NB4 (cell line): Measurements from ENCODE around the gene BMP3.

Source experiments
- POLR2A ChIP-seq: IDR thresholded peaks from 2 replicates; pipeline ENCODE4 v1.6.1; 2011; ENCODE audit warnings: mild to moderate bottlenecking; ENCODE audit not compliant: insufficient read length; ENCODE audit errors: extremely low read depth
- TF ChIP-seq, protein P1 (sequence below): IDR thresholded peaks from one replicate; pipeline ENCODE4 v1.5.1; 2012; ENCODE audit warnings: low read depth, low read length

DNA sequence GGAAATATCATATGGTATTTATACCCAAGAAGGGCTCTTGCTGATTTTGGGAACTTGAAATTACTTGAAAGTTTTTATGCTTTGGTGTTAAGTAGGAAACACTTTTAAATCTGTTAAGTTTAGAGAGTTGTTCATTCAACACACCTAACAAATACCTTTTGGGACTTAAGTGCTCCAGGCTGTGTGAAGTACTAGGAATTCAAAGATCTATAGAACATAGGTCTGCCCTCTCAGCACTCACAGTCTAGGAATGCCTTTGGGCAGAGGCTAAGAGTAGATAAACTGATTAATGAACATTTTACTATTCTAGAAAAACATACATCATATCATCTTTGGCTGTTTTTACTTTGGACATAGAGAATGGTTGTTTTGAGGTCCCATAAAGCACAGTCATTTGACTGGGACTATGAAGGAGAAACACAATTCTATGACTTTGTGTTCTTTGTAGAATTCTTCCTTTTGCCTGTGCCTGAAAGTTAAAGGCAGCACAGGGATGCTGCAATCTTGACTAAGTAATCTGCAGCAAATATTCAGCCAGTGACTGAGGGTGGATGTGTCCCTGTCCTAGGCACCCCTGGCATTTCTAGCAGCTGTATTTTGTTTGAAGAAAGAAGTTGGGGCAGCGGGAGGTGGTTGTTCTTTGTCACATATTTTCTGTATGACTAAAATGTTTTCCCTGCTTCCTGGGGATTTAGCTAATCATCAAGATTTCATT is 8.3 kb downstream of the BMP3 start:
- TF ChIP-seq POLR2A, result no peak
- TF ChIP-seq, protein P1, sequence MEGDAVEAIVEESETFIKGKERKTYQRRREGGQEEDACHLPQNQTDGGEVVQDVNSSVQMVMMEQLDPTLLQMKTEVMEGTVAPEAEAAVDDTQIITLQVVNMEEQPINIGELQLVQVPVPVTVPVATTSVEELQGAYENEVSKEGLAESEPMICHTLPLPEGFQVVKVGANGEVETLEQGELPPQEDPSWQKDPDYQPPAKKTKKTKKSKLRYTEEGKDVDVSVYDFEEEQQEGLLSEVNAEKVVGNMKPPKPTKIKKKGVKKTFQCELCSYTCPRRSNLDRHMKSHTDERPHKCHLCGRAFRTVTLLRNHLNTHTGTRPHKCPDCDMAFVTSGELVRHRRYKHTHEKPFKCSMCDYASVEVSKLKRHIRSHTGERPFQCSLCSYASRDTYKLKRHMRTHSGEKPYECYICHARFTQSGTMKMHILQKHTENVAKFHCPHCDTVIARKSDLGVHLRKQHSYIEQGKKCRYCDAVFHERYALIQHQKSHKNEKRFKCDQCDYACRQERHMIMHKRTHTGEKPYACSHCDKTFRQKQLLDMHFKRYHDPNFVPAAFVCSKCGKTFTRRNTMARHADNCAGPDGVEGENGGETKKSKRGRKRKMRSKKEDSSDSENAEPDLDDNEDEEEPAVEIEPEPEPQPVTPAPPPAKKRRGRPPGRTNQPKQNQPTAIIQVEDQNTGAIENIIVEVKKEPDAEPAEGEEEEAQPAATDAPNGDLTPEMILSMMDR, result no peak
